Stomach (tissue), 9 donors: ENCODE measurements around the gene TRPM4. TPM values are rescaled to one million over a fixed set of nuclear protein-coding genes. Genes with fewer than 3 reads are reported as not detected.

Source experiments
- DNase-seq, 2 donors: peaks; one replicate each; pipeline versions ENCODE4 v3.0.0 to v3.0.0-alpha.2; 2013 to 2019
- H3K27ac ChIP-seq, 5 donors: fragments of 200-600 bp in 4 of 5; sonication (generic) in 4 of 5; one replicate each; pipeline ENCODE4 v1.5.1; 2013 to 2019; ENCODE audit warnings: mild to moderate bottlenecking in 1 of 5, moderate library complexity in 1 of 5
- H3K27me3 ChIP-seq, 3 donors: fragments of 200-600 bp; sonication (generic); one replicate each; pipeline ENCODE4 v1.5.1; 2017 to 2019; ENCODE audit warnings: mixed run types in 1 of 3
- H3K36me3 ChIP-seq, 4 donors: fragments of 200-600 bp; sonication (generic); 1 replicate in 3 of 4; 2 replicates in 1 of 4; pipeline ENCODE4 v1.5.1; 2016 to 2019
- H3K4me1 ChIP-seq, 4 donors: fragments of 200-600 bp; sonication (generic); one replicate each; pipeline ENCODE4 v1.5.1; 2016 to 2019
- H3K4me3 ChIP-seq, 4 donors: fragments of 200-600 bp; sonication (generic) in 3 of 4; one replicate each; pipeline ENCODE4 v1.5.1; 2016 to 2019; ENCODE audit warnings: mild to moderate bottlenecking in 1 of 4
- H3K9me3 ChIP-seq, 4 donors: fragments of 200-600 bp; sonication (generic); one replicate each; pipeline ENCODE4 v1.5.1; 2016 to 2019
- EP300 ChIP-seq: sonication (generic); formaldehyde crosslinking; IDR thresholded peaks from one replicate; pipeline ENCODE4 v1.6.1; 2017; ENCODE audit warnings: antibody characterized with exemption
- POLR2A ChIP-seq, 4 donors: fragments of 450-650 bp; IDR thresholded peaks; one replicate each; pipeline ENCODE4 v1.6.1; 2016; ENCODE audit warnings: antibody characterized with exemption in 4 of 4, control low read depth in 2 of 4, mild to moderate bottlenecking in 1 of 4, moderate library complexity in 1 of 4
- POLR2AphosphoS5 ChIP-seq, 3 donors: sonication (generic); formaldehyde crosslinking; IDR thresholded peaks; one replicate each; pipeline ENCODE4 v1.6.1; 2016; ENCODE audit warnings: antibody characterized with exemption in 3 of 3
- WGBS, 5 donors: extraction: QIAGEN DNeasy Blood & Tissue Kit in 3 of 5; methylation state at CpG; one replicate each; pipeline versions ENCODE4 v1.1.5 to v1.1.7; 2013 to 2018; 5-methylcytosine and 5-hydroxymethylcytosine counted together
- intact Hi-C: fragments of 100-400 bp; cut with DNase I; formaldehyde crosslinking; loops from one replicate; pipeline ENCODE4 v1.15.1; 2023; ENCODE audit warnings: low total_unique reads
- polyA plus RNA-seq, 3 donors: library from polyadenylated mRNA; stranded (reverse); fragments of 200-250 nt; gene quantifications; one replicate each; pipeline ENCODE4 v1.2.3, GENCODE V29; 2013
- total RNA-seq, 5 donors: library from RNA; depleted of rRNA; stranded (reverse); fragments of >200 nt; gene quantifications; one replicate each; pipeline versions ENCODE4 v1.1.0 to v1.2.3, GENCODE V29; 2014 to 2016
- TF ChIP-seq, protein P1 (sequence below), 7 experiments: fragments of 450-650 bp in 4 of 7; fragments of 200-600 bp in 3 of 7; sonication (generic) in 3 of 7; IDR thresholded peaks; one replicate each; pipeline ENCODE4 v1.5.1; 2016 to 2019; ENCODE audit warnings: antibody characterized with exemption in 7 of 7, control low read depth in 2 of 7, mild to moderate bottlenecking in 1 of 7
- donor health status: healthy with polysubstance abuse.
- donor health status: Bipolar disorder and iron deficiency.
- donor health status: healthy.

Gene TRPM4
- total and polyA plus RNA-seq, 8 donors, result 11.8 to 1,449 (median 71.9) TPM

DNA sequence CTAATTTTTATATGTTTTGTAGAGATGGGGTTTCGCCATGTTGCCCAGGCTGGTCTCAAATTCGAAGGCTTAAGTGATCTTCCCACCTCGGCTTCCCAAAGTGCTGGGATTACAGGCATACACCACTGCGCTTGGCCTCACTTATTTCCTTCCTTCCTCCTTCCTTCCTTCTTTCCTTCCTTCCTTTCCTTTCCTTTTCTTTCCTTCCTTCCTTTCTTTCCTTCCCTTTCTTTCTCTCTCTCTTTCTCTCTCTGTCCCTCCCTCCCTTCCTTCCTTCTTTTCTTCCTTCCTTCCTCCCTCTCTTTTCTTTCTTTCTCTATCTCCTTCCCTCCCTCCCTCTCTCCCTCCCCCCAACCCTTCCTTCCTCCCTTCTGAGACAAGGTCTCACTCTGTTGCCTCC is 36.8 kb downstream of the TRPM4 start:
- Histone ChIP-seq H3K4me3 (no peak overlapping the region), H3K27ac (no peak overlapping the region), H3K4me1 (peaks cover 0 to 5% (median 0%) of the 10 kb centered on the region in 4 donors), H3K9me3 (no peaks in the 10 kb centered on the region), H3K27me3 (no peaks in the 10 kb centered on the region), H3K36me3 (peaks cover 29 to 73% (median 69%) of the 10 kb centered on the region in 4 donors)
- TF ChIP-seq POLR2AphosphoS5 (IDR thresholded peaks at IDR 0.05) (no peak), POLR2A (IDR thresholded peaks at IDR 0.05) (no peak), EP300 (no peak)
- TF ChIP-seq, protein P1, sequence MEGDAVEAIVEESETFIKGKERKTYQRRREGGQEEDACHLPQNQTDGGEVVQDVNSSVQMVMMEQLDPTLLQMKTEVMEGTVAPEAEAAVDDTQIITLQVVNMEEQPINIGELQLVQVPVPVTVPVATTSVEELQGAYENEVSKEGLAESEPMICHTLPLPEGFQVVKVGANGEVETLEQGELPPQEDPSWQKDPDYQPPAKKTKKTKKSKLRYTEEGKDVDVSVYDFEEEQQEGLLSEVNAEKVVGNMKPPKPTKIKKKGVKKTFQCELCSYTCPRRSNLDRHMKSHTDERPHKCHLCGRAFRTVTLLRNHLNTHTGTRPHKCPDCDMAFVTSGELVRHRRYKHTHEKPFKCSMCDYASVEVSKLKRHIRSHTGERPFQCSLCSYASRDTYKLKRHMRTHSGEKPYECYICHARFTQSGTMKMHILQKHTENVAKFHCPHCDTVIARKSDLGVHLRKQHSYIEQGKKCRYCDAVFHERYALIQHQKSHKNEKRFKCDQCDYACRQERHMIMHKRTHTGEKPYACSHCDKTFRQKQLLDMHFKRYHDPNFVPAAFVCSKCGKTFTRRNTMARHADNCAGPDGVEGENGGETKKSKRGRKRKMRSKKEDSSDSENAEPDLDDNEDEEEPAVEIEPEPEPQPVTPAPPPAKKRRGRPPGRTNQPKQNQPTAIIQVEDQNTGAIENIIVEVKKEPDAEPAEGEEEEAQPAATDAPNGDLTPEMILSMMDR (IDR thresholded peaks at IDR 0.05), result no peak
- no peak for DNase-seq
- 86 to 93% (median 89%) methylated on average over 4 of the region's 4 CpGs for WGBS, 5 donors
- intact Hi-C loops, result no loop called here

DNA sequence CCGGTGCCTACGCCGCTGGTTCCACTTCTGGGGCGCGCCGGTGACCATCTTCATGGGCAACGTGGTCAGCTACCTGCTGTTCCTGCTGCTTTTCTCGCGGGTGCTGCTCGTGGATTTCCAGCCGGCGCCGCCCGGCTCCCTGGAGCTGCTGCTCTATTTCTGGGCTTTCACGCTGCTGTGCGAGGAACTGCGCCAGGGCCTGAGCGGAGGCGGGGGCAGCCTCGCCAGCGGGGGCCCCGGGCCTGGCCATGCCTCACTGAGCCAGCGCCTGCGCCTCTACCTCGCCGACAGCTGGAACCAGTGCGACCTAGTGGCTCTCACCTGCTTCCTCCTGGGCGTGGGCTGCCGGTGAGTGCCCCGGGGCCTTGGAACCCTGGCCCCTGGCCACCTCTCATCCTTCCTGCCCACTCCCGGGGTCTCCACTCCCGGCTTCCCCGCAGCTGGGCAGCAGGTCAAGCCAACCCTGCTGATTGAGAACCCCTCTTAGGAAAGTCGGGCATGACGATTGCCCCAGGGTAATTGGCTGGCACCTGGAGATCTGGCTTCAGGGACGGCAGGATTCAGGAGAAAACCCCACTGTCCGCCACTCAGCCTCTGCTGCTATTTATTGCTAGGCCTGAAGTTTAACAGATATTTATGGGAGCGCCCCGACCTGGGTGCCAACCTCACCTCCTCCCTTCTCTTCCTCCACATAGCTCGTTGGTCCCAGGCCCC is 39.1 kb downstream of the TRPM4 start:
- intact Hi-C loops, result no loop called here
- Histone ChIP-seq H3K27ac (peak overlapping the region in 1 of 5 donors; percentile 44), H3K36me3 (peaks cover 21 to 69% (median 65%) of the 10 kb centered on the region in 4 donors), H3K4me1 (peaks cover 0 to 5% (median 0%) of the 10 kb centered on the region in 4 donors), H3K27me3 (no peaks in the 10 kb centered on the region), H3K4me3 (peak overlapping the region in 1 of 4 donors; percentile 19), H3K9me3 (no peaks in the 10 kb centered on the region)
- peak in 1 of 2 donors; percentile 41 for DNase-seq
- TF ChIP-seq, protein P1 (IDR thresholded peaks at IDR 0.05), result no peak
- TF ChIP-seq POLR2AphosphoS5 (IDR thresholded peaks at IDR 0.05) (no peak), POLR2A (IDR thresholded peaks at IDR 0.05) (no peak), EP300 (no peak)
- WGBS, 5 donors, result 65 to 82% (median 77%) methylated on average over 38 to 40 of the region's 40 CpGs

DNA sequence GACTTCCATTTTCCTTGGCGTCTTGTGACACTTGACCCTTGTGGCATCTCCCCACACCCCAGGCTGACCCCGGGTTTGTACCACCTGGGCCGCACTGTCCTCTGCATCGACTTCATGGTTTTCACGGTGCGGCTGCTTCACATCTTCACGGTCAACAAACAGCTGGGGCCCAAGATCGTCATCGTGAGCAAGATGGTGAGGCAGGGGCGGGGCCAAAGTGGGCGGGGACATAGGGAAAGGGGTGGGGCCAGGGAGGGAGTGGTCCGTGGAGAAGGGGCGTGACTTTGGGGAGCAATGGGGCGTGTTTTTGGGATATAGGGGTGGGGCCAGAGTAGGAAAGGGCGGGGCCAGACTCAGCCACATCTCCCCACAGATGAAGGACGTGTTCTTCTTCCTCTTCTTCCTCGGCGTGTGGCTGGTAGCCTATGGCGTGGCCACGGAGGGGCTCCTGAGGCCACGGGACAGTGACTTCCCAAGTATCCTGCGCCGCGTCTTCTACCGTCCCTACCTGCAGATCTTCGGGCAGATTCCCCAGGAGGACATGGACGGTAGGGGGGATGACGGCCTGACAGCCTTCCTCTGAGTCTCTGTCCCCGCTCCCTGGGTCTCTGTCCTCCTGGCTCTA is 42.8 kb downstream of the TRPM4 start:
- intact Hi-C loops, result no loop called here
- 86 to 91% (median 90%) methylated on average over 25 to 29 of the region's 29 CpGs for WGBS, 5 donors
- TF ChIP-seq POLR2AphosphoS5 (IDR thresholded peaks at IDR 0.05) (no peak), EP300 (no peak)
- TF ChIP-seq, protein P1 (IDR thresholded peaks at IDR 0.05), result no peak
- Histone ChIP-seq H3K9me3 (no peaks in the 10 kb centered on the region), H3K4me1 (peaks cover 0 to 5% (median 0%) of the 10 kb centered on the region in 4 donors), H3K27me3 (no peaks in the 10 kb centered on the region), H3K36me3 (peaks cover 21 to 76% (median 65%) of the 10 kb centered on the region in 4 donors), H3K27ac (no peak overlapping the region), H3K4me3 (no peak overlapping the region)
- DNase-seq, result no peak

DNA sequence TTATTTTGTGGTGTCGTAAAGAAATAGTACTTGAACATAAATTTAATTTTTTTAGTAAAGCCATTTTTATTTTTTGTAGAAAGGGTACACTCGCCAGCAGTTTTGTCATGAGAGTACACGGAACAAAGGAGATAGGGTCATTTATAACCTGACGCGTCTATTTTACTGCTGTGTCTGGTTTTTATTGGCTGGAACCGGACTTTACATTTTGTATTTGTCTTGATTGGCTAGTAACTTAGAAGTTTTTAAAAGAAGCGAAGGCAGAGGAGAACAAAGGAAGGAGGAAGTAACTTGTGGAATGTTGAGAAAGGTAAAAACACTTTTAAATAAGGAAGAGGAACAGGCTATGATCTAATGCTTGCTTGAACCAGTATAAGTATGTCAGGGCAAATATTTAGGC is 43.5 kb downstream of the TRPM4 start:
- intact Hi-C loops, result no loop called here
- H3K4me1 ChIP-seq, result peaks cover 0 to 5% (median 0%) of the 10 kb centered on the region in 4 donors
- no peak for DNase-seq
- TF ChIP-seq POLR2AphosphoS5 (IDR thresholded peaks at IDR 0.05), result no peak
- TF ChIP-seq, protein P1 (IDR thresholded peaks at IDR 0.05), result no peak
- TF ChIP-seq EP300, result no peak
- no peak for TF ChIP-seq POLR2A (IDR thresholded peaks at IDR 0.05)
- WGBS, 5 donors, result 73 to 87% (median 84%) methylated on average over 7 of the region's 7 CpGs
- H3K27me3 ChIP-seq, result no peaks in the 10 kb centered on the region
- H3K36me3 ChIP-seq, result peaks cover 27 to 81% (median 69%) of the 10 kb centered on the region in 4 donors
- no peak overlapping the region for H3K4me3 ChIP-seq
- H3K27ac ChIP-seq, result no peak overlapping the region
- H3K9me3 ChIP-seq, result no peaks in the 10 kb centered on the region
